Esophagus squamous epithelium (tissue), 4 donors: ENCODE measurements around the gene FAM171A1.

Source experiments
- POLR2A ChIP-seq, 4 donors: fragments of 450-650 bp; IDR thresholded peaks; one replicate each; pipeline ENCODE4 v1.6.1; 2017; ENCODE audit warnings: antibody characterized with exemption in 4 of 4, mild to moderate bottlenecking in 4 of 4, moderate library complexity in 3 of 4
- TF ChIP-seq, protein P1 (sequence below), 6 experiments: fragments of 450-650 bp in 4 of 6; fragments of 200-600 bp in 2 of 6; sonication (generic) in 2 of 6; IDR thresholded peaks; one replicate each; pipeline ENCODE4 v1.5.1; 2016 to 2019; ENCODE audit warnings: antibody characterized with exemption in 6 of 6, mild to moderate bottlenecking in 4 of 6, moderate library complexity in 4 of 6

DNA sequence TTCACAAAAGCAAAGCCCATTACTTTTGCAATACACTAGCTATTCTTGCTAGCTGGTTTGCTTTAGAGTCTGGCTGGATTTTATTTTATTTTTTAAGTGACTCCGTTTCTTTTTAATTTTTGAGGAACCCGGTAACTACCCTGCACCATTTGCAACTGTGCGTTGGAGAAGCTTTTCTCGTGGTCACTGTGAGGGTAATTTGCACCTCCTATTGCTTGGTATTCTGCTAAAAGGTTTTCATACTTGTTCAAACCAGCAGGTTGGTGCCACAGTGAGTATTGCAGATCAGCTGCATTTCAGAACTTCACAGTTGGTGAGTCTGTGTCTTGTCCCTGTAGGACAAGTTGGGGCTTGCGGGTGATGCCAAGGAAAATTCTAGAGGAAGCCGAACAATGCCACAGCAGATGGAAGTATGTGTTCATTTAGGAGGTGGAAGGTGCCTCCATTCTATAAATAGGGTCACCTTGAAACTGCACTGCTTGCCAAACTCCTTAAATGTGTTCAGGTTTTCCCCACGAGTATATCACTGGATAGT is 198.7 kb downstream of the FAM171A1 start:
- TF ChIP-seq, protein P1, sequence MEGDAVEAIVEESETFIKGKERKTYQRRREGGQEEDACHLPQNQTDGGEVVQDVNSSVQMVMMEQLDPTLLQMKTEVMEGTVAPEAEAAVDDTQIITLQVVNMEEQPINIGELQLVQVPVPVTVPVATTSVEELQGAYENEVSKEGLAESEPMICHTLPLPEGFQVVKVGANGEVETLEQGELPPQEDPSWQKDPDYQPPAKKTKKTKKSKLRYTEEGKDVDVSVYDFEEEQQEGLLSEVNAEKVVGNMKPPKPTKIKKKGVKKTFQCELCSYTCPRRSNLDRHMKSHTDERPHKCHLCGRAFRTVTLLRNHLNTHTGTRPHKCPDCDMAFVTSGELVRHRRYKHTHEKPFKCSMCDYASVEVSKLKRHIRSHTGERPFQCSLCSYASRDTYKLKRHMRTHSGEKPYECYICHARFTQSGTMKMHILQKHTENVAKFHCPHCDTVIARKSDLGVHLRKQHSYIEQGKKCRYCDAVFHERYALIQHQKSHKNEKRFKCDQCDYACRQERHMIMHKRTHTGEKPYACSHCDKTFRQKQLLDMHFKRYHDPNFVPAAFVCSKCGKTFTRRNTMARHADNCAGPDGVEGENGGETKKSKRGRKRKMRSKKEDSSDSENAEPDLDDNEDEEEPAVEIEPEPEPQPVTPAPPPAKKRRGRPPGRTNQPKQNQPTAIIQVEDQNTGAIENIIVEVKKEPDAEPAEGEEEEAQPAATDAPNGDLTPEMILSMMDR (IDR thresholded peaks at IDR 0.05) = peak in 1 of 6 experiments; percentile 11
- TF ChIP-seq POLR2A (IDR thresholded peaks at IDR 0.05) = no peak
